Small intestine (tissue), 7 donors: ENCODE results near the gene PKNOX2. TPM values are rescaled to one million over a fixed set of nuclear protein-coding genes. Genes with fewer than 3 reads are reported as not detected.

Source experiments
- DNase-seq, 2 donors: peaks; one replicate each; pipeline versions ENCODE4 v3.0.0 to v3.0.0-alpha.2; 2013
- FAIRE-seq: peaks from 2 replicates; lab custom pipeline; 2012; peaks lifted over from hg19 to GRCh38; lab: Jason Lieb, UNC
- H3K27ac ChIP-seq, 3 donors: one replicate each; pipeline ENCODE4 v1.5.1; 2013; ENCODE audit warnings: low read length in 2 of 3, mild to moderate bottlenecking in 2 of 3, control low read depth in 1 of 3, inconsistent platforms in 1 of 3, low read depth in 1 of 3, moderate library complexity in 1 of 3
- H3K27me3 ChIP-seq, 3 donors: one replicate each; pipeline ENCODE4 v1.6.1; 2013; ENCODE audit warnings: low read length in 3 of 3, inconsistent platforms in 1 of 3; ENCODE audit not compliant: control insufficient read depth in 3 of 3, insufficient read depth in 3 of 3
- H3K36me3 ChIP-seq, 3 donors: one replicate each; pipeline ENCODE4 v1.6.1; 2013; ENCODE audit warnings: low read length in 3 of 3, inconsistent platforms in 1 of 3, low read depth in 1 of 3, mild to moderate bottlenecking in 1 of 3, moderate library complexity in 1 of 3; ENCODE audit not compliant: control insufficient read depth in 3 of 3, insufficient read depth in 2 of 3
- H3K4me1 ChIP-seq, 3 donors: one replicate each; pipeline ENCODE4 v1.6.1; 2013; ENCODE audit warnings: low read length in 2 of 3, inconsistent platforms in 1 of 3, low read depth in 1 of 3, mild to moderate bottlenecking in 1 of 3, moderate library complexity in 1 of 3; ENCODE audit not compliant: control insufficient read depth in 3 of 3, insufficient read depth in 2 of 3
- H3K4me3 ChIP-seq, 3 donors: one replicate each; pipeline ENCODE4 v1.5.1; 2013; ENCODE audit warnings: low read length in 3 of 3, control low read depth in 1 of 3, inconsistent platforms in 1 of 3, low read depth in 1 of 3, mild to moderate bottlenecking in 1 of 3, moderate library complexity in 1 of 3
- H3K9me3 ChIP-seq, 2 donors: one replicate each; pipeline ENCODE4 v1.6.1; 2013; ENCODE audit warnings: low read depth in 1 of 2, low read length in 1 of 2; ENCODE audit not compliant: control insufficient read depth in 2 of 2, insufficient read depth in 1 of 2
- WGBS, 3 donors: extraction: QIAGEN DNeasy Blood & Tissue Kit; methylation state at CpG; one replicate each; pipeline ENCODE4 v1.1.7; 2013; 5-methylcytosine and 5-hydroxymethylcytosine counted together
- polyA plus RNA-seq, 4 donors: library from polyadenylated mRNA; stranded (reverse) in 3 of 4; unstranded in 1 of 4; fragments of 200-250 nt in 3 of 4; fragments of 120-200 nt in 1 of 4; gene quantifications; one replicate each; pipeline versions ENCODE4 v1.2.1 to v1.2.3, GENCODE V29; 2013
- donor health status: healthy with polysubstance abuse.
- donor health status: control.
- donor health status: control.
- donor health status: Bipolar disorder and iron deficiency.
- donor health status: healthy.

PKNOX2 gene
- polyA plus RNA-seq, 4 donors, result 1.1 to 2.5 (median 1.2) TPM; not detected in 1

GRCh38 chr11:125382822-125383221 is 218.3 kb downstream of the PKNOX2 start:
- no peak for FAIRE-seq
- peaks cover 0 to 9% (median 0%) of the 10 kb centered on the region in 3 donors for H3K27me3 ChIP-seq
- DNase-seq, result no peak
- no peaks in the 10 kb centered on the region for H3K9me3 ChIP-seq
- no peaks in the 10 kb centered on the region for H3K4me1 ChIP-seq
- no peak overlapping the region for H3K27ac ChIP-seq
- WGBS, 3 donors, result 69 to 78% (median 73%) methylated on average over 8 of the region's 8 CpGs
- H3K36me3 ChIP-seq, result no peaks in the 10 kb centered on the region
- no peak overlapping the region for H3K4me3 ChIP-seq

DNA sequence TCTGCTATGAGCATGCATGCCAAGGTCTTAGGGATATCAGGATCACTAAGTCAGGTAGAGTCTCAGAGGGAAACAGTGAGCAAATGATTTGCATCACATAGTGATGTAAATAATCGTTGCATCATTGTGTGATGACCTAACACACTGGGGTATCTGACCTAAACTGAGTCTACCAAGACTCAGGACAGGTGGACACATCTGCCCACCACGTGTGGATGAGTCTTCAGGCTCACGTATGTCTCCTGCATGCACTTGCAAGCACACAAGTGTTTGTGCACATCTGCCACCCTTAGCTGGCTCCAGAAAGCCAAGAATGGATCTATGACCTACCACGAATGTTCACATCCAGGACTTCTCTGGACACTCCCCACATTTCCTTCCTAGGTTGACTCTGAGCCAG is 220.3 kb downstream of the PKNOX2 start:
- no peaks in the 10 kb centered on the region for H3K36me3 ChIP-seq
- no peak for FAIRE-seq

GRCh38 chr11:125387901-125388300 is 223.3 kb downstream of the PKNOX2 start:
- no peaks in the 10 kb centered on the region for H3K36me3 ChIP-seq
- FAIRE-seq, result no peak
- H3K27ac ChIP-seq, result no peak overlapping the region
- no peak overlapping the region for H3K4me3 ChIP-seq
- no peaks in the 10 kb centered on the region for H3K27me3 ChIP-seq
- DNase-seq, result no peak
- 77 to 87% (median 83%) methylated on average over 9 of the region's 9 CpGs for WGBS, 3 donors
- no peaks in the 10 kb centered on the region for H3K4me1 ChIP-seq
- H3K9me3 ChIP-seq, result no peaks in the 10 kb centered on the region

More for the DNA sequence above, 220.3 kb downstream of the PKNOX2 start:
- Histone ChIP-seq H3K4me1 (no peaks in the 10 kb centered on the region), H3K27me3 (peaks cover 0 to 9% (median 0%) of the 10 kb centered on the region in 3 donors), H3K27ac (no peak overlapping the region), H3K4me3 (no peak overlapping the region), H3K9me3 (no peaks in the 10 kb centered on the region)
- no peak for DNase-seq
- WGBS, 3 donors, result 63 to 80% (median 76%) methylated on average over 4 of the region's 4 CpGs

- Histone ChIP-seq H3K27me3 (no peaks in the 10 kb centered on the region), H3K4me1 (no peaks in the 10 kb centered on the region), H3K4me3 (no peak overlapping the region), H3K9me3 (no peaks in the 10 kb centered on the region), H3K36me3 (no peaks in the 10 kb centered on the region), H3K27ac (no peak overlapping the region)
- FAIRE-seq, result no peak
- WGBS, 3 donors, result 86 to 90% (median 87%) methylated on average over 7 of the region's 7 CpGs
- DNase-seq, result no peak
Observed at GRCh38 chr11:125388611-125389010, 224.1 kb downstream of the PKNOX2 start.

DNA sequence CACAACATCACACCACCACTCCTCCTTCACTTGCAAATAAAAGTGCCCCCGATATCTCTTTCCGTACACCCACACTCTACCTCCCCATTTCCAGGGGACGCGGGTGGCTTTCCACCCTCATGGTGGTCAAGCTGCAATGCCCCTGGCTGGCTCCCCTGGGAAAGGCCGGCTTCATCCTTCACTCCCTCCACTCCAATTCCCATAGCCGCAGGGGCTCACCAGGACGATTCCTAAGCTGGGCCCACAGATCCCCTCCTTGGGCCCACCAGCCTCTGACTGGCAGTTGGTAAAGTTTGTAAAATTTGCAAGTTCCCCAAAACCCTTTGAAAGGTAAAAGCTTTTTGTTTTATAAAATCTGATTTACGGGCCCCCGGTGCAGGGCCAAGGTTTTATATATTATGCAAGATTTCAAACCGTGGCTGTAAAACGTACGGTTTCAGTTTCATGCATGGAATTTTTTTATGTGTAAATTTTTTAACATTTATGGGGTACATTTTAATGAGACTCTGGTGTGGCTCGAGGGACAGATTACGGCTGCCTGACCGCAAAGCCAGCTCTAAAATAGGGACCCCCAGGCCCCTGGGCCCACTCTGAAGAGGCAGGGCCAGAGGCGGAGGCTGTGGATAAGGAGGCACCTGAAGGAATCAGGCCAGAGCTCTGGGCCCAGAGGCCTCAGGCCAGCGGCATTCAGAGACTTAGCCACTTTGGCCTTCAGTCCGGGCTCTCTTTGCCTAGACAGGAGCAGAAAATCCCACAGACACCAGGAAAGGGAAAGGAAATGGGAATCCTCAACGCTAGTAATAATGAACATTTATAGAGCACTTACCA is 225.0 kb downstream of the PKNOX2 start:
- FAIRE-seq, result no peak
- no peak overlapping the region for H3K4me3 ChIP-seq

GRCh38 chr11:125390946-125391345 is 226.4 kb downstream of the PKNOX2 start:
- Histone ChIP-seq H3K4me1 (no peaks in the 10 kb centered on the region), H3K9me3 (no peaks in the 10 kb centered on the region), H3K27ac (no peak overlapping the region), H3K27me3 (no peaks in the 10 kb centered on the region), H3K36me3 (no peaks in the 10 kb centered on the region), H3K4me3 (no peak overlapping the region)
- WGBS, 3 donors, result 11 to 16% (median 14%) methylated on average over 5 of the region's 5 CpGs
- no peak for FAIRE-seq
- no peak for DNase-seq

More for the DNA sequence above, 225.0 kb downstream of the PKNOX2 start:
- no peaks in the 10 kb centered on the region for H3K9me3 ChIP-seq
- 87 to 88% (median 88%) methylated on average over 19 of the region's 19 CpGs for WGBS, 3 donors
- H3K27ac ChIP-seq, result no peak overlapping the region
- no peaks in the 10 kb centered on the region for H3K27me3 ChIP-seq
- no peak for DNase-seq
- H3K36me3 ChIP-seq, result no peaks in the 10 kb centered on the region
- H3K4me1 ChIP-seq, result no peaks in the 10 kb centered on the region

DNA sequence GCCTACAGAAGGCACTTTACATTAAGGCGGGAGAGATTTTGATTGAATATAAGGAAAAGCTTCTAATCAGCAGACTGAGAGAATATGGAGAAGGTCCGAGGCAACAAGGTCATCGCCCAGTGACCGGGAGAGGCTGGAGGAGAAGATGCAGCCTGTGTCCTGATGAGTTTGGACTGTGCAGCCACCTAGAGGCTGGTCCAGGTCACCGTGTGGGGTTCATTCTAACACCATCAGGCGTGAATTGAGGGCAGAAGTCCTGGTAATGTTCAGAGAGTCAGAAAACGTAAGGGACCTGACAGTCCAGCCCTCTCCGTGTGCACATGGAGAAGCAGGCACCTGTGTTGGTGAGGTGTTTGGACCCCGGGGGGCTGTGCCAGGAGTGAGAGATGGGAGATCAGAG is 228.8 kb downstream of the PKNOX2 start:
- no peak for FAIRE-seq
- no peaks in the 10 kb centered on the region for H3K9me3 ChIP-seq
- no peak for DNase-seq
- no peaks in the 10 kb centered on the region for H3K27me3 ChIP-seq
- H3K4me1 ChIP-seq, result no peaks in the 10 kb centered on the region
- no peaks in the 10 kb centered on the region for H3K36me3 ChIP-seq
- no peak overlapping the region for H3K27ac ChIP-seq
- no peak overlapping the region for H3K4me3 ChIP-seq
- 67 to 78% (median 73%) methylated on average over 9 of the region's 9 CpGs for WGBS, 3 donors

- Histone ChIP-seq H3K4me1 (no peaks in the 10 kb centered on the region), H3K4me3 (no peak overlapping the region), H3K27me3 (no peaks in the 10 kb centered on the region), H3K27ac (no peak overlapping the region), H3K9me3 (no peaks in the 10 kb centered on the region), H3K36me3 (no peaks in the 10 kb centered on the region)
- FAIRE-seq (no peak), DNase-seq (no peak)
- 85 to 94% (median 87%) methylated on average over 2 of the region's 2 CpGs for WGBS, 3 donors
Observed at GRCh38 chr11:125394296-125394695, 229.7 kb downstream of the PKNOX2 start.
